GM21529 (cell line): Measurements from ENCODE around the gene MLNR.

ENCODE experiments used
- ATAC-seq: cut with Tn5 transposase; IDR thresholded peaks from one replicate; pipeline ENCODE4 v1.9.1; 2021; ENCODE audit not compliant: unreplicated experiment

MLNR gene

GRCh38 chr13:49220036-49220855, at the start of gene MLNR:
MLNR (plus strand) TSS chr13:49220338; CDS start chr13:49220338, 0 bp downstream.
- ATAC-seq: no peak

GRCh38 chr13:49171359-49171758, 48.8 kb upstream of the MLNR start:
- ATAC-seq: no peak

- no peak for ATAC-seq
Observed at GRCh38 chr13:49183672-49184325, 36.3 kb upstream of the MLNR start.

- no peak for ATAC-seq
Observed at GRCh38 chr13:49184621-49185020, 35.5 kb upstream of the MLNR start.

GRCh38 chr13:49185264-49185663, 34.9 kb upstream of the MLNR start:
- no peak for ATAC-seq

- ATAC-seq: no peak
Observed at GRCh38 chr13:49190901-49191300, 29.2 kb upstream of the MLNR start.

GRCh38 chr13:49206641-49207040, 13.5 kb upstream of the MLNR start:
- ATAC-seq: no peak

- ATAC-seq: no peak
Observed at GRCh38 chr13:49208619-49209018, 11.5 kb upstream of the MLNR start.

GRCh38 chr13:49210114-49210513, 10.0 kb upstream of the MLNR start:
- no peak for ATAC-seq

- ATAC-seq: no peak
Observed at GRCh38 chr13:49210669-49211068, 9.5 kb upstream of the MLNR start.

GRCh38 chr13:49213539-49213938, 6.6 kb upstream of the MLNR start:
- ATAC-seq: no peak

GRCh38 chr13:49213997-49214916, 5.9 kb upstream of the MLNR start:
- no peak for ATAC-seq

- peak; percentile 58 for ATAC-seq
Observed at GRCh38 chr13:49214917-49215376, 5.2 kb upstream of the MLNR start.

- no peak for ATAC-seq
Observed at GRCh38 chr13:49216334-49216733, 3.8 kb upstream of the MLNR start.

GRCh38 chr13:49217962-49218492, 2.1 kb upstream of the MLNR start:
- no peak for ATAC-seq

GRCh38 chr13:49218493-49219051, 1.6 kb upstream of the MLNR start:
- ATAC-seq: no peak

- ATAC-seq: no peak
Observed at GRCh38 chr13:49219647-49220035, 497 bp upstream of the MLNR start.

GRCh38 chr13:49220856-49221589, 885 bp downstream of the MLNR start:
- no peak for ATAC-seq

GRCh38 chr13:49221590-49221965, 1.4 kb downstream of the MLNR start:
- ATAC-seq: no peak
